OCI-LY7 (cell line): ENCODE results near the gene SYT9. TPM values are rescaled to one million over a fixed set of nuclear protein-coding genes. Genes with fewer than 3 reads are reported as not detected.

ENCODE experiments used
- BruUV-seq: library from RNA; stranded (reverse); fragments of 400-500 nt; replicated peaks from 2 replicates; lab custom pipeline; 2021; lab: Mats Ljungman, UMichigan
- CTCF ChIA-PET: fragments of 300-600 bp; sonication (Branson Sonifier 250); formaldehyde crosslinking; loops from one replicate; lab custom pipeline; 2022; ENCODE audit warnings: antibody characterized with exemption; ENCODE audit not compliant: unreplicated experiment; lab: Charles Lee
- POLR2A ChIA-PET: fragments of 300-600 bp; sonication (Branson Sonifier 250); formaldehyde crosslinking; loops from one replicate; lab custom pipeline; 2022; ENCODE audit warnings: antibody characterized with exemption; lab: Charles Lee
- DNase-seq: peaks from one replicate; pipeline ENCODE4 v3.0.0-alpha.2; 2015; ENCODE audit warnings: low spot score
- H2AFZ ChIP-seq: fragments of 200-600 bp; sonication (generic), shearing (Covaris generic); 2 replicates; pipeline ENCODE4 v1.6.1; 2014; ENCODE audit warnings: mild to moderate bottlenecking, antibody characterized with exemption, low read length, moderate library complexity
- H3K27ac ChIP-seq: fragments of 200-600 bp; sonication (generic); 2 replicates; pipeline ENCODE4 v1.5.1; 2014; ENCODE audit warnings: mixed run types, low read depth, mild to moderate bottlenecking, moderate library complexity, low read length, inconsistent platforms; ENCODE audit not compliant: poor library complexity, severe bottlenecking
- H3K36me3 ChIP-seq: fragments of 200-600 bp; sonication (generic); 2 replicates; pipeline ENCODE4 v1.6.1; 2014; ENCODE audit warnings: mild to moderate bottlenecking, antibody characterized with exemption, low read length, moderate library complexity, mixed read lengths; ENCODE audit not compliant: insufficient read depth
- H3K4me1 ChIP-seq: fragments of 200-600 bp; sonication (generic); 2 replicates; pipeline ENCODE4 v1.5.1; 2014; ENCODE audit warnings: mild to moderate bottlenecking, low read length; ENCODE audit not compliant: insufficient read depth, poor library complexity, severe bottlenecking
- H3K4me2 ChIP-seq: fragments of 200-600 bp; sonication (generic); 2 replicates; pipeline ENCODE4 v1.6.1; 2014; ENCODE audit warnings: mild to moderate bottlenecking, low read length
- H3K4me3 ChIP-seq: fragments of 200-600 bp; sonication (generic); 2 replicates; pipeline ENCODE4 v1.5.1; 2014; ENCODE audit warnings: mild to moderate bottlenecking, low read depth, low read length; ENCODE audit not compliant: poor library complexity, severe bottlenecking
- H3K79me2 ChIP-seq: fragments of 200-600 bp; sonication (generic); 2 replicates; pipeline ENCODE4 v1.6.1; 2016; ENCODE audit warnings: low read depth, mild to moderate bottlenecking, low read length, moderate library complexity, mixed read lengths; ENCODE audit not compliant: insufficient read depth
- H3K9me2 ChIP-seq: fragments of 200-600 bp; sonication (generic); 2 replicates; pipeline ENCODE4 v1.6.1; 2016; ENCODE audit warnings: mild to moderate bottlenecking, low read length, mixed read lengths; ENCODE audit not compliant: insufficient read depth
- H3K9me3 ChIP-seq: fragments of 200-600 bp; sonication (generic); 2 replicates; pipeline ENCODE4 v1.6.1; 2014; ENCODE audit warnings: mild to moderate bottlenecking, mixed run types, low read length, mixed read lengths
- H4K20me1 ChIP-seq: fragments of 200-600 bp; sonication (generic); 2 replicates; pipeline ENCODE4 v1.6.1; 2014; ENCODE audit warnings: mild to moderate bottlenecking, antibody characterized with exemption, low read length, moderate library complexity, mixed read lengths; ENCODE audit not compliant: insufficient read depth
- CTCF ChIP-seq: fragments of 200-600 bp; sonication (generic); conservative IDR thresholded peaks from 2 replicates; pipeline ENCODE4 v1.5.1; 2014; ENCODE audit warnings: mild to moderate bottlenecking, antibody characterized with exemption, low read length, moderate library complexity, mixed read lengths
- EZH2phosphoT487 ChIP-seq: fragments of 200-600 bp; sonication (generic); IDR thresholded peaks from 2 replicates; pipeline ENCODE4 v1.6.1; 2018; ENCODE audit warnings: low read depth, borderline replicate concordance, mild to moderate bottlenecking, mixed run types, antibody characterized with exemption, low read length, moderate library complexity, mixed read lengths
- intact Hi-C: fragments of 100-400 bp; cut with micrococcal nuclease; formaldehyde crosslinking; loops from one replicate; pipeline ENCODE4 v1.10.0; 2022; ENCODE audit not compliant: unreplicated experiment
- total RNA-seq, 2 experiments: library from RNA; depleted of rRNA in 1 of 2; stranded (reverse); fragments of >200 nt in 1 of 2; shearing (Covaris generic) in 1 of 2; gene quantifications; 2 replicates each; pipeline ENCODE4 v1.2.3, GENCODE V29; 2014 to 2022

The SYT9 gene
- total RNA-seq, 2 experiments from 2014 or later: 0.19 TPM; not detected in 1

- Histone ChIP-seq H3K4me2 (no peak overlapping the region), H3K9me3 (no peaks in the 10 kb centered on the region), H3K36me3 (no peaks in the 10 kb centered on the region), H3K79me2 (no peaks in the 10 kb centered on the region; the same call in 1 of the 2 replicates), H3K27ac (no peak overlapping the region), H2AFZ (no peak overlapping the region), H3K4me3 (no peak overlapping the region), H3K4me1 (peaks cover 28% of the 10 kb centered on the region), H4K20me1 (no peaks in the 10 kb centered on the region), H3K9me2 (no peaks in the 10 kb centered on the region)
- no TSS peak for BruUV-seq
- TF ChIP-seq EZH2phosphoT487: no peak
- TF ChIP-seq CTCF: no peak
- DNase-seq: no peak
- ChIA-PET CTCF (no interaction called here), POLR2A (interaction anchor here (0.7 to 1.6 kb wide), 2 partner anchors 12 to 904 kb away, joined by 3 read pairs; no protein-coding TSS in a partner anchor)
- intact Hi-C loops: no loop called here
Observed at GRCh38 chr11:7508087-7508486, 256.4 kb downstream of the SYT9 start.

- intact Hi-C loops: loop anchor here (10.0 kb wide), 2 partner anchors 1115 to 1175 kb away; partner anchors contain the start of genes RPL27A, SMPD1 and TRIM66
- DNase-seq: no peak
- Histone ChIP-seq H3K27ac (no peak overlapping the region), H3K9me3 (no peaks in the 10 kb centered on the region), H4K20me1 (no peaks in the 10 kb centered on the region), H3K9me2 (no peaks in the 10 kb centered on the region), H3K4me2 (no peak overlapping the region), H3K4me3 (no peak overlapping the region), H2AFZ (no peak overlapping the region), H3K79me2 (peaks cover 12% of the 10 kb centered on the region), H3K36me3 (no peaks in the 10 kb centered on the region), H3K4me1 (peaks cover 28% of the 10 kb centered on the region)
- TF ChIP-seq EZH2phosphoT487 (no peak), CTCF (no peak)
- ChIA-PET POLR2A (interaction anchor here (1.1 to 3.1 kb wide), 4 partner anchors 9 to 129 kb away, joined by 3 to 12 read pairs (median 4); no protein-coding TSS in a partner anchor), CTCF (no interaction called here)
- BruUV-seq: no TSS peak
Observed at GRCh38 chr11:7509966-7510365, 258.3 kb downstream of the SYT9 start.

GRCh38 chr11:7511401-7511800 lies 259.7 kb downstream of the SYT9 start:
- peaks cover 39% of the 10 kb centered on the region for H3K4me1 ChIP-seq
- DNase-seq: peak; percentile 64
- ChIA-PET POLR2A (interaction anchor here (0.5 to 3.1 kb wide), 5 partner anchors 10 to 82 kb away, joined by 3 to 12 read pairs (median 4); no protein-coding TSS in a partner anchor), CTCF (interaction anchor here (0.8 to 0.9 kb wide), 2 partner anchors 9 to 13 kb away, joined by 3 read pairs; no protein-coding TSS in a partner anchor)
- BruUV-seq: no TSS peak
- H3K9me2 ChIP-seq: no peaks in the 10 kb centered on the region
- peak overlapping the region; percentile 87 for H3K4me2 ChIP-seq
- peaks cover 26% of the 10 kb centered on the region for H3K79me2 ChIP-seq
- TF ChIP-seq EZH2phosphoT487 (no peak), CTCF (no peak)
- peak overlapping the region; percentile 68; the same call in 1 of the 2 replicates for H2AFZ ChIP-seq
- H4K20me1 ChIP-seq: no peaks in the 10 kb centered on the region
- intact Hi-C loops: loop anchor here (10.0 kb wide), 2 partner anchors 1117 to 1173 kb away; partner anchors contain the start of genes RPL27A, SMPD1 and TRIM66
- peak overlapping the region; percentile 97 for H3K27ac ChIP-seq
- no peaks in the 10 kb centered on the region for H3K9me3 ChIP-seq
- peak overlapping the region; percentile 97 for H3K4me3 ChIP-seq
- H3K36me3 ChIP-seq: no peaks in the 10 kb centered on the region
